Natural killer cell (primary cell): ENCODE measurements around the gene L3MBTL2. TPM values are rescaled to one million over a fixed set of nuclear protein-coding genes. Genes with fewer than 3 reads are reported as not detected.

ENCODE experiments used
- ATAC-seq, 3 donors: fragments of 150-1000 bp in 2 of 3; fragments of 200-7000 bp in 1 of 3; cut with Tn5 transposase; 1 replicate in 1 of 3; 2 replicates in 2 of 3; pipeline ENCODE4 v1.10.0; 2021; ENCODE audit warnings: mild to moderate bottlenecking in 2 of 3, moderate library complexity in 2 of 3
- DNase-seq, 2 donors: peaks; one replicate each; pipeline versions ENCODE4 v3.0.0 to v3.0.0-alpha.2; 2013 to 2021; ENCODE audit warnings: mixed read lengths in 1 of 2
- H3K27ac ChIP-seq: one replicate; pipeline ENCODE4 v1.5.1; 2013; ENCODE audit warnings: mild to moderate bottlenecking, low read length
- H3K27me3 ChIP-seq: one replicate; pipeline ENCODE4 v1.6.1; 2013; ENCODE audit warnings: low read length; ENCODE audit not compliant: control insufficient read depth, insufficient read depth
- H3K36me3 ChIP-seq: one replicate; pipeline ENCODE4 v1.6.1; 2013; ENCODE audit warnings: low read length; ENCODE audit not compliant: control insufficient read depth, insufficient read depth
- H3K4me1 ChIP-seq: one replicate; pipeline ENCODE4 v1.6.1; 2013; ENCODE audit warnings: low read length; ENCODE audit not compliant: control insufficient read depth, insufficient read depth
- H3K4me3 ChIP-seq: one replicate; pipeline ENCODE4 v1.5.1; 2013; ENCODE audit warnings: low read length
- H3K9me3 ChIP-seq: one replicate; pipeline ENCODE4 v1.6.1; 2013; ENCODE audit warnings: low read length; ENCODE audit not compliant: control insufficient read depth, insufficient read depth
- H3K27ac Mint-ChIP-seq, 2 donors: one replicate each; pipeline ENCODE4 v1.8.0; 2022; ENCODE audit warnings: mild to moderate bottlenecking in 2 of 2, mixed read lengths in 2 of 2, moderate library complexity in 1 of 2
- H3K27me3 Mint-ChIP-seq, 2 donors: one replicate each; pipeline ENCODE4 v1.8.0; 2022; ENCODE audit warnings: low read depth in 2 of 2, mixed read lengths in 2 of 2
- H3K36me3 Mint-ChIP-seq: one replicate; pipeline ENCODE4 v1.8.0; 2022; ENCODE audit warnings: mixed read lengths
- H3K4me1 Mint-ChIP-seq, 2 donors: one replicate each; pipeline ENCODE4 v1.8.0; 2022; ENCODE audit warnings: mixed read lengths in 2 of 2
- H3K4me3 Mint-ChIP-seq: one replicate; pipeline ENCODE4 v1.8.0; 2022; ENCODE audit warnings: mild to moderate bottlenecking, moderate library complexity, mixed read lengths
- H3K9me3 Mint-ChIP-seq, 2 donors: one replicate each; pipeline ENCODE4 v1.8.0; 2022; ENCODE audit warnings: mixed read lengths in 2 of 2
- WGBS: methylation state at CpG from one replicate; pipeline ENCODE4 v1.1.7; 2013; ENCODE audit warnings: missing lambda C conversion rate; ENCODE audit not compliant: insufficient coverage; 5-methylcytosine and 5-hydroxymethylcytosine counted together
- intact Hi-C: fragments of 100-400 bp; cut with micrococcal nuclease; formaldehyde crosslinking; loops from one replicate; pipeline ENCODE4 v1.14.2; 2022
- total RNA-seq, 4 donors: library from RNA; stranded (reverse); fragments of 120-200 nt in 1 of 4; gene quantifications; one replicate each; pipeline versions ENCODE4 v1.2.3 to v1.2.4, GENCODE V29; 2013 to 2022
- TF ChIP-seq, protein P1 (sequence below): fragments of 200-600 bp; IDR thresholded peaks from one replicate; pipeline ENCODE4 v1.8.0; 2022; ENCODE audit warnings: antibody characterized with exemption

Gene L3MBTL2
- total RNA-seq, 3 donors from 2014 or later (not counting 1 experiment from before 2014, with no cell fraction given) = 25.2 to 32.1 (median 31.7) TPM

DNA sequence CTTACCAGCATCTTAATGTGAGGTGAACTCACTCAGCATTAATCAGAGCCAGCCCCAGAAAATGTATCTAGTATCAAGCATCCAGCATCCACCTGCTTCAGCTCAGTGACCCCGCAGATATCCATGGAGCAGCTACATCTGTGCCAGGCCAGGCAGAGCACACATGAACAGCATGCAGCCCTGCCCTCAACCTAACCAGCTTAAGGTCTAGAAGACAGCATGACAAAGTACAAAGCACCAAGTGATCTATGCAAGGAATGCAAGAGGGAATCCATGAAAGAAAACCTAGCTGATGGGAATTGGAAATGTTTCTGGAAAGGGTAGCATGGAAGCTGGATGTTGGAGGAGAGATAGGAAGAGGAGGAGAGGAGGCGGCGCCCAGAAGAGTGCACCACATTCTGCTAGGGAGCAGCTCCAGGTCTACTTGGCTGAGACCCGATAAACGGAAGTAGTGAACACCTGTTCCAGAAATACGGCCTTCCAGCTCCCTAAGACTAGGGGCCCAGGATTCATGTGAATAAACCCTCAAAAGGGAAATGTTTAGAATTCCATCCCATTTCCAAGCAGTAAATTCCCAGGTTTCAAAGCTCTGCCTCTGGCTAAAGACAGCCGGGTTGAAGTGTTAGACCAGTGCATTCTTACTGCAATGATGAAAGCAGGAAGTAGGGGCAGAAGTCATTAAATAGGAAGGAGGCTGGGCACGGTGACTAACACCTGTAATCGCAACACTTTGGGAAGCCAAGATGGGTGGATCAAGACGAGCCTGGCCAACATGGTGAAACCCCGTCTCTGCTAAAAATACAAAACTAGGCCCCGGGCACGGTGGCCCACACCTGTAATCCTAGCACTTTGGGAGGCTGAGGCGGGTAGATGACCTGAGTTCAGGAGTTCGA, 23.5 kb upstream of the L3MBTL2 start:
- Mint-ChIP-seq H3K27me3 (no peaks in the 10 kb centered on the region), H3K4me3 (no peak overlapping the region), H3K36me3 (no peaks in the 10 kb centered on the region), H3K4me1 (peaks cover 8 to 13% of the 10 kb centered on the region in 2 donors), H3K9me3 (no peaks in the 10 kb centered on the region), H3K27ac (peak overlapping the region; percentile 27 to 51)
- Histone ChIP-seq H3K9me3 (no peaks in the 10 kb centered on the region), H3K4me1 (no peaks in the 10 kb centered on the region), H3K36me3 (peaks cover 29% of the 10 kb centered on the region), H3K27me3 (no peaks in the 10 kb centered on the region), H3K27ac (no peak overlapping the region), H3K4me3 (no peak overlapping the region)
- WGBS = 81% methylated on average over 15 of the region's 15 CpGs
- TF ChIP-seq, protein P1, sequence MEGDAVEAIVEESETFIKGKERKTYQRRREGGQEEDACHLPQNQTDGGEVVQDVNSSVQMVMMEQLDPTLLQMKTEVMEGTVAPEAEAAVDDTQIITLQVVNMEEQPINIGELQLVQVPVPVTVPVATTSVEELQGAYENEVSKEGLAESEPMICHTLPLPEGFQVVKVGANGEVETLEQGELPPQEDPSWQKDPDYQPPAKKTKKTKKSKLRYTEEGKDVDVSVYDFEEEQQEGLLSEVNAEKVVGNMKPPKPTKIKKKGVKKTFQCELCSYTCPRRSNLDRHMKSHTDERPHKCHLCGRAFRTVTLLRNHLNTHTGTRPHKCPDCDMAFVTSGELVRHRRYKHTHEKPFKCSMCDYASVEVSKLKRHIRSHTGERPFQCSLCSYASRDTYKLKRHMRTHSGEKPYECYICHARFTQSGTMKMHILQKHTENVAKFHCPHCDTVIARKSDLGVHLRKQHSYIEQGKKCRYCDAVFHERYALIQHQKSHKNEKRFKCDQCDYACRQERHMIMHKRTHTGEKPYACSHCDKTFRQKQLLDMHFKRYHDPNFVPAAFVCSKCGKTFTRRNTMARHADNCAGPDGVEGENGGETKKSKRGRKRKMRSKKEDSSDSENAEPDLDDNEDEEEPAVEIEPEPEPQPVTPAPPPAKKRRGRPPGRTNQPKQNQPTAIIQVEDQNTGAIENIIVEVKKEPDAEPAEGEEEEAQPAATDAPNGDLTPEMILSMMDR = no peak
- DNase-seq (no peak), ATAC-seq (peak in 1 of 3 donors; percentile 37)
- intact Hi-C loops = no loop called here

DNA sequence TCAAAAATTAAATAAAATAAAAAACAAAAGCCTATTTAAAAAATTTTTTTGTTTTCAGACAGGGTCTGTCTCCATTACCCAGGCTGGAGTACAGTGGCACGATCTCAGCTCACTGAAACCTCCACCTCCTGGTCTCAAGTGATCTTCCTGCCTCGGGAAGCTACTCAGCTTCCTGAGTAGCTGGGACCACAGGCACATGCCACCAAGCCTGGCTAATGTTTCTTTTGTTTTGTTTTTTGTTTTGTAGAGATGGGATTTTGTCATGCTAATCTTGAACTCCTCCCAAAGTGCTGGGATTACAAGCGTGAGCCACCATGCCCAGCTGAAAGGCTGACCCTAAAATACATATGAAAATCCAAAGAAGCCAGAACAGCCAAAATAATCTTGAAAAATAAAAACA, 20.4 kb upstream of the L3MBTL2 start:
- Histone ChIP-seq H3K27me3 (no peaks in the 10 kb centered on the region), H3K4me3 (no peak overlapping the region), H3K9me3 (no peaks in the 10 kb centered on the region), H3K27ac (no peak overlapping the region), H3K4me1 (no peaks in the 10 kb centered on the region), H3K36me3 (peaks cover 6% of the 10 kb centered on the region)
- Mint-ChIP-seq H3K9me3 (no peaks in the 10 kb centered on the region), H3K4me3 (no peak overlapping the region), H3K36me3 (no peaks in the 10 kb centered on the region), H3K4me1 (peaks cover 8 to 9% of the 10 kb centered on the region in 2 donors), H3K27me3 (no peaks in the 10 kb centered on the region), H3K27ac (no peak overlapping the region)
- DNase-seq (no peak), ATAC-seq (no peak)
- TF ChIP-seq, protein P1 = no peak
- intact Hi-C loops = no loop called here
- WGBS = 42% methylated on average over 3 of the region's 3 CpGs

DNA sequence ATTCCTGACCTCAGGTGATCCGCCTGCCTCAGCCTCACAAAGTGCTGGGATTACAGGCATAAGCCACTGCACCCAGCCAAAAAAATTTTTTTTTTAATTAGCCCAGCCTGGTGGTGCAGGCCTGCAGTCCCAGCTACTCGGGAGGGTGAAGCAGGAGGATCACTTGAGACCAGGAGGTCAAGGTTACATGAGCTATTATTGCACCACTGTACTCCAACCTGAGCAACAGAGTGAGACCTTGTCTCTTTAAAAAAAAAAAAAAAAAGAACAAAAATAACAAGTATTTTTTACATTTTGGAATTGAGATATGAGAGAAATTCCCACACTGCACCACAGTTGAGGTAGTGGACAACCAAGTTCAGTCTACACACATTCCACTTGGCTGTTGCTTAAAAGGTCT, 13.6 kb upstream of the L3MBTL2 start:
- intact Hi-C loops = no loop called here
- H3K27ac ChIP-seq = no peak overlapping the region
- no peak overlapping the region for H3K27ac Mint-ChIP-seq
- H3K4me3 ChIP-seq = no peak overlapping the region
- WGBS = 91% methylated on average over 2 of the region's 2 CpGs
- H3K9me3 Mint-ChIP-seq = no peaks in the 10 kb centered on the region
- TF ChIP-seq, protein P1 = no peak
- no peak for ATAC-seq
- no peaks in the 10 kb centered on the region for H3K27me3 ChIP-seq
- DNase-seq = no peak
- H3K4me1 Mint-ChIP-seq = no peaks in the 10 kb centered on the region
- H3K4me1 ChIP-seq = no peaks in the 10 kb centered on the region
- H3K36me3 ChIP-seq = no peaks in the 10 kb centered on the region
- no peaks in the 10 kb centered on the region for H3K36me3 Mint-ChIP-seq
- H3K4me3 Mint-ChIP-seq = no peak overlapping the region
- H3K27me3 Mint-ChIP-seq = no peaks in the 10 kb centered on the region
- H3K9me3 ChIP-seq = no peaks in the 10 kb centered on the region
